OCI-LY3 (cell line): ENCODE measurements around the gene ALG6.
"Not testable (repeated sequence)": the region's sequence is repeated elsewhere in the genome, so short reads cannot be mapped to it uniquely, and the experiment has no call there.

Experiments used
- H2AFZ ChIP-seq: fragments of 200-600, 300-600 bp; shearing (Covaris generic); 2 replicates; pipeline ENCODE4 v1.6.0; 2014; ENCODE audit warnings: antibody characterized with exemption, low read depth, low read length
- H3K27ac ChIP-seq: fragments of 200-600, 300-600 bp; sonication (generic); 2 replicates; pipeline ENCODE4 v1.5.1; 2014; ENCODE audit warnings: mild to moderate bottlenecking, low read length, moderate library complexity, mixed read lengths
- H3K27me3 ChIP-seq: fragments of 200-600, 300-600 bp; sonication (generic); 2 replicates; pipeline ENCODE4 v1.6.1; 2014; ENCODE audit warnings: low read depth, low read length, mixed read lengths
- H3K36me3 ChIP-seq: fragments of 200-600, 300-600 bp; sonication (generic); replicated peaks from 2 replicates; pipeline ENCODE3; 2014; ENCODE audit warnings: low read depth, low read length, mixed read lengths
- H3K4me1 ChIP-seq: fragments of 300-600, 200-600 bp; sonication (generic); 2 replicates; pipeline ENCODE4 v1.6.1; 2014; ENCODE audit warnings: low read length, mixed read lengths
- H3K4me2 ChIP-seq: fragments of 200-600, 300-600 bp; sonication (generic); 2 replicates; pipeline ENCODE4 v1.6.1; 2014; ENCODE audit warnings: low read length, mixed read lengths
- H3K4me3 ChIP-seq: fragments of 300-600, 200-600 bp; sonication (generic); 2 replicates; pipeline ENCODE4 v1.5.1; 2014; ENCODE audit warnings: antibody characterized with exemption, mild to moderate bottlenecking, low read length, moderate library complexity
- H3K79me2 ChIP-seq: fragments of 300-600, 200-600 bp; shearing (Covaris generic); 2 replicates; pipeline ENCODE4 v1.6.1; 2014; ENCODE audit warnings: mild to moderate bottlenecking, low read length, mixed read lengths
- H3K9ac ChIP-seq: fragments of 300-600, 200-600 bp; shearing (Covaris generic); 2 replicates; pipeline ENCODE4 v1.6.0; 2014; ENCODE audit warnings: mild to moderate bottlenecking, low read length, moderate library complexity
- H3K9me3 ChIP-seq: fragments of 200-600, 300-600 bp; shearing (Covaris generic); 2 replicates; pipeline ENCODE4 v1.6.1; 2014; ENCODE audit warnings: low read length, mixed read lengths; ENCODE audit not compliant: insufficient read depth
- H4K20me1 ChIP-seq: fragments of 200-600, 300-600 bp; sonication (generic); 2 replicates; pipeline ENCODE4 v1.6.1; 2016; ENCODE audit warnings: low read length, mixed read lengths; ENCODE audit not compliant: insufficient read depth
- EZH2phosphoT487 ChIP-seq: fragments of 200-600 bp; shearing (Covaris generic); IDR thresholded peaks from 2 replicates; pipeline ENCODE4 v1.6.1; 2018; ENCODE audit warnings: antibody characterized with exemption, mixed run types, low read depth
- TF ChIP-seq, protein P1 (sequence below): fragments of 200-600, 300-600 bp; sonication (generic); IDR thresholded peaks from 2 replicates; pipeline ENCODE4 v1.5.1; 2014; ENCODE audit warnings: antibody characterized with exemption, low read length, low read depth

ALG6 gene

DNA sequence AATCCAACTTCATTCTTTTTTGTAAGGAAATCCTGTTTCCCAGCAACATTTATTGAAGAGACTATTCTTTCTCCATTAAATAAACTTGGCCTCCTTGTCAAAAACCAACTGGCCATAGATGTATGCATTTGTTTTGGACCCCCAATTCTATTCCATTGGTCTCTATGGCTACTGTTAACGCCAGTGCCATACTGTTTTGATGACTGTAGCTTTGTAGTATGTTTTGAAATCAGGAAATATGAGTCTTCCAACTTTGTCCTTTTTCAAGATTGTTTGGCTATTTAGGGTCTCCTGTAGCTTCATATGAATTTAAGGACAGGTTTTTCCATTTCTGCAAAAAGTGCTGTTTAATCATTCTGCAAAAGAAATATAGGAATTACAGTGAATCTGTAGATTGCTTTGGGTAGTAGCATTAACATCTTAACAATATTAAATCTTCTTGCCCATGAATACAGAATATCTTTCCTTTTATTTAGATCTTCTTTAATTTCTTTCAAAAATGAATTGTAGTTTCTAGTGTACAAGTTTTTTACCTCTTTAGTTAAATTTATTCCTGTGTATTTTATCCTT is 94.3 kb downstream of the ALG6 start:
- H3K4me1 ChIP-seq = no peaks in the 10 kb centered on the region
- TF ChIP-seq, protein P1, sequence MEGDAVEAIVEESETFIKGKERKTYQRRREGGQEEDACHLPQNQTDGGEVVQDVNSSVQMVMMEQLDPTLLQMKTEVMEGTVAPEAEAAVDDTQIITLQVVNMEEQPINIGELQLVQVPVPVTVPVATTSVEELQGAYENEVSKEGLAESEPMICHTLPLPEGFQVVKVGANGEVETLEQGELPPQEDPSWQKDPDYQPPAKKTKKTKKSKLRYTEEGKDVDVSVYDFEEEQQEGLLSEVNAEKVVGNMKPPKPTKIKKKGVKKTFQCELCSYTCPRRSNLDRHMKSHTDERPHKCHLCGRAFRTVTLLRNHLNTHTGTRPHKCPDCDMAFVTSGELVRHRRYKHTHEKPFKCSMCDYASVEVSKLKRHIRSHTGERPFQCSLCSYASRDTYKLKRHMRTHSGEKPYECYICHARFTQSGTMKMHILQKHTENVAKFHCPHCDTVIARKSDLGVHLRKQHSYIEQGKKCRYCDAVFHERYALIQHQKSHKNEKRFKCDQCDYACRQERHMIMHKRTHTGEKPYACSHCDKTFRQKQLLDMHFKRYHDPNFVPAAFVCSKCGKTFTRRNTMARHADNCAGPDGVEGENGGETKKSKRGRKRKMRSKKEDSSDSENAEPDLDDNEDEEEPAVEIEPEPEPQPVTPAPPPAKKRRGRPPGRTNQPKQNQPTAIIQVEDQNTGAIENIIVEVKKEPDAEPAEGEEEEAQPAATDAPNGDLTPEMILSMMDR = no peak
- no peak for TF ChIP-seq EZH2phosphoT487
- H3K27ac ChIP-seq = no peak overlapping the region
- no peak overlapping the region for H3K9ac ChIP-seq
- no peaks in the 10 kb centered on the region for H4K20me1 ChIP-seq
- H3K4me3 ChIP-seq = no peak overlapping the region
- H3K79me2 ChIP-seq = no peaks in the 10 kb centered on the region
- no peaks in the 10 kb centered on the region for H3K9me3 ChIP-seq
- no peaks in the 10 kb centered on the region for H3K27me3 ChIP-seq
- H2AFZ ChIP-seq = no peak overlapping the region
- H3K36me3 ChIP-seq = peaks cover 9% of the 10 kb centered on the region
- H3K4me2 ChIP-seq = no peak overlapping the region

DNA sequence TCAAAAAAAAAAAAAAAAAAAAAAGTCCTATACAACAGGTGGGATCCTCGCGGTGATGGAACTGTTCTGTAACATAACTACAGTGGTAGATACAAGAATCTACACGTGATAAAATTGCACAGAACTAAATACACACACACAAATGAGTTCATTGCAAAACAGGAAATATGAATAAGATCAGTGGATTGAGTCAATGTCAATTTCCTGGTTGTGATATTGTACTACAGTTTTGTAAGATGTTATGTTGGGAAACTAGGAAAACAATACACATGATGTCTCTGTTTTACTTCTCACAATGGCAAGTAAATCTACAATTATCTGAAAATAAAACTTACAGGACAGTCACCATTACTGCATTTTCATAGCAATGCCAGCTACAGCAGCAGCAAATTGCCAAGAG is 95.8 kb downstream of the ALG6 start:
- no peak overlapping the region for H3K4me2 ChIP-seq
- no peaks in the 10 kb centered on the region for H4K20me1 ChIP-seq
- H3K9ac ChIP-seq = no peak overlapping the region
- no peaks in the 10 kb centered on the region for H3K9me3 ChIP-seq
- H2AFZ ChIP-seq = no peak overlapping the region
- H3K4me3 ChIP-seq = no peak overlapping the region
- peaks cover 9% of the 10 kb centered on the region for H3K36me3 ChIP-seq
- H3K27me3 ChIP-seq = no peaks in the 10 kb centered on the region
- H3K4me1 ChIP-seq = no peaks in the 10 kb centered on the region
- TF ChIP-seq, protein P1 = no peak
- TF ChIP-seq EZH2phosphoT487 = no peak
- no peaks in the 10 kb centered on the region for H3K79me2 ChIP-seq
- H3K27ac ChIP-seq = no peak overlapping the region

DNA sequence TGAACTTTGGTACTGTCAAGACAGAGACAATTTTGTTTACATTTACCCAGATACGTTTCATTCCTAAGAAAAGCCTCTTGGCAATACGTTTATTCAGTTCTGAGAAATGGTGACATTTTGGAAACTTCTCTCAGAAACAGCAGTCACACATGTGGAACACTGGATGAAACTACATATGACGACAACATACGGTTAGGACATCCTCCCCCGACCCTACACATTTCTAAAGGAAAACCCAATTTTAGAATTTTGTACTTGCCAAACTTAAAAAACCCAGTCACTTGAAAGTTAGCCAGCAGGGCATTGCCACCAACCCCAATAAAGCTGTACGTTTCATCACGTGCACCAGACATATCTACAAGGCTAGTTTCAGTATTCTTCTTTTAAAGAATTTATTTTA is 98.8 kb downstream of the ALG6 start:
- Histone ChIP-seq H3K9ac (no peak overlapping the region), H3K4me3 (no peak overlapping the region), H4K20me1 (no peaks in the 10 kb centered on the region), H3K36me3 (peaks cover 9% of the 10 kb centered on the region), H3K4me1 (no peaks in the 10 kb centered on the region), H3K4me2 (no peak overlapping the region), H3K27ac (no peak overlapping the region), H2AFZ (no peak overlapping the region), H3K79me2 (no peaks in the 10 kb centered on the region), H3K9me3 (no peaks in the 10 kb centered on the region), H3K27me3 (no peaks in the 10 kb centered on the region)
- TF ChIP-seq EZH2phosphoT487 = no peak
- TF ChIP-seq, protein P1 = no peak

DNA sequence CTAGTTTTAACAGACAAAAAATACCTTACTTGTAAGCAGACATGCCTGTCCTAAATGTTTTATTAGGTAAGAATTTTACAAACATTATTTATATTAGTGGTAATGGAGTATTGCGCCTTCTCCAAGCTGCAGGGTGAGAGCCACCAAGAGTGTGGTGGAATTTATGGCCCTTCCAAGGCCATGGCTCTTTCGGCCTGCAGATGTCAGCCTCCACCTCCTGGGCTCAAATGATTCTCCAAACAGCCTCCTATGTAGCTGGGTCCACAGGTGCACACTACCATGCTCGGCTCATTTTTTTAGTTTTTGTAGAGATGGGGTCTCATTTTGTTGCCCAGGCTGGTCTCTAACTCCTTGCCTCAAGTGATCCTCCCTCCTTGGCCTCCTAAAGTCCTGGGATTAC is 99.3 kb downstream of the ALG6 start:
- H3K27ac ChIP-seq = no peak overlapping the region
- H2AFZ ChIP-seq = no peak overlapping the region
- H3K36me3 ChIP-seq = peaks cover 4% of the 10 kb centered on the region
- H4K20me1 ChIP-seq = no peaks in the 10 kb centered on the region
- no peaks in the 10 kb centered on the region for H3K27me3 ChIP-seq
- H3K79me2 ChIP-seq = no peaks in the 10 kb centered on the region
- H3K4me1 ChIP-seq = no peaks in the 10 kb centered on the region
- TF ChIP-seq EZH2phosphoT487 = no peak
- TF ChIP-seq, protein P1 = no peak
- H3K4me3 ChIP-seq = no peak overlapping the region
- H3K9ac ChIP-seq = no peak overlapping the region
- no peak overlapping the region for H3K4me2 ChIP-seq
- H3K9me3 ChIP-seq = no peaks in the 10 kb centered on the region

DNA sequence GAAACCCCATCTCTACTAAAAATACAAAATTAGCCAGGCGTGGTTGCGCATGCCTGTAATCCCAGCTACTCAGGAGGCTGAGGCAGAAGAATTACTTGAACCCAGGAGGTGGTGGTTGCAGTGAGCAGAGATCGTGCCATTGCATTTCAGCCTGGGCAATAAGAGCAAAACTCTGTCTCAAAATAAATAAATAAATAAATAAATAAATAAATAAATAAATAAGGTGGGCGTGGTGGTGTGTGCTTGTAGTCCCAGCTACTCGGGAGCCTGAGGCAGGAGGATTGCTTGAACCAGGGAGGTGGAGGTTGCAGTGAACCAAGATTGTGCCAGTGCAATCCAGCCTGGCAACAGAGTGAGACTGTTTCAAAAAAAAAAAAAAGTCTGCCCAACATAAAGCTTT is 101.3 kb downstream of the ALG6 start:
- H3K9me3 ChIP-seq, H3K4me2 ChIP-seq, H2AFZ ChIP-seq, H3K4me1 ChIP-seq, H4K20me1 ChIP-seq, H3K27ac ChIP-seq, H3K36me3 ChIP-seq, H3K27me3 ChIP-seq, H3K79me2 ChIP-seq, H3K4me3 ChIP-seq, H3K9ac ChIP-seq: not testable (repeated sequence)
